GM21529 (cell line): Measurements from ENCODE around the gene MMP2.

Source experiments
- ATAC-seq: cut with Tn5 transposase; IDR thresholded peaks from one replicate; pipeline ENCODE4 v1.9.1; 2021; ENCODE audit not compliant: unreplicated experiment

MMP2 gene

DNA sequence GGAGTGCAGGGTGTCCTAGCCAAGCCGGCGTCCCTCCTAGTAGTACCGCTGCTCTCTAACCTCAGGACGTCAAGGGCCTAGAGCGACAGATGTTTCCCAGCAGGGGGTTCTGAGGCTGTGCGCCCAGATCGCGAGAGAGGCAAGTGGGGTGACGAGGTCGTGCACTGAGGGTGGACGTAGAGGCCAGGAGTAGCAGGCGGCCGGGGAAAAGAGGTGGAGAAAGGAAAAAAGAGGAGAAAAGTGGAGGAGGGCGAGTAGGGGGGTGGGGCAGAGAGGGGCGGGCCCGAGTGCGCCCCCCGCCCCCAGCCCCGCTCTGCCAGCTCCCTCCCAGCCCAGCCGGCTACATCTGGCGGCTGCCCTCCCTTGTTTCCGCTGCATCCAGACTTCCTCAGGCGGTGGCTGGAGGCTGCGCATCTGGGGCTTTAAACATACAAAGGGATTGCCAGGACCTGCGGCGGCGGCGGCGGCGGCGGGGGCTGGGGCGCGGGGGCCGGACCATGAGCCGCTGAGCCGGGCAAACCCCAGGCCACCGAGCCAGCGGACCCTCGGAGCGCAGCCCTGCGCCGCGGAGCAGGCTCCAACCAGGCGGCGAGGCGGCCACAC is at the start of gene MMP2:
Gene MMP2, plus strand, starts transcription at position 372 of the 603 bp plus-strand sequence. CDS start 282 bp downstream, outside the sequence.
- ATAC-seq = no peak

GRCh38 chr16:55433030-55433429 is 46.0 kb upstream of the MMP2 start:
- no peak for ATAC-seq

DNA sequence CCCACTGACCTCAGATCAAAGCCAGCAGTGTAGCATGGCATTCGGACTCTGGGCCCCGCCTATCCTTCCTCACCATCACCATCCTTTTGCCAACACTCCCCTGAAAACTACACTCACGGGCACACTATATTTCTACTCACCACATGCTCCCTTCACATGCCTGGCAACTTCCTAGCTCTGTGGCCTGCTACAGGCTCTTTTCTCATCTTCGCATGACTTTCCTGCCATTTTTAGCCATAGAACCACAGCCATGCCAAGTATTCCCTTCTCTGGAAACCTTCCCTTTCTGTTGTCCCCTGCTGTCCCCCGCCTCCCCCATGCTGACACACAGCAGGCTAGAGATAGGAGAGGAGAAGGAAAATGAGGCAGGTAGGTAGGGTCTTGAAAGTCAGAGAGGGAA is 45.5 kb upstream of the MMP2 start:
- no peak for ATAC-seq

DNA sequence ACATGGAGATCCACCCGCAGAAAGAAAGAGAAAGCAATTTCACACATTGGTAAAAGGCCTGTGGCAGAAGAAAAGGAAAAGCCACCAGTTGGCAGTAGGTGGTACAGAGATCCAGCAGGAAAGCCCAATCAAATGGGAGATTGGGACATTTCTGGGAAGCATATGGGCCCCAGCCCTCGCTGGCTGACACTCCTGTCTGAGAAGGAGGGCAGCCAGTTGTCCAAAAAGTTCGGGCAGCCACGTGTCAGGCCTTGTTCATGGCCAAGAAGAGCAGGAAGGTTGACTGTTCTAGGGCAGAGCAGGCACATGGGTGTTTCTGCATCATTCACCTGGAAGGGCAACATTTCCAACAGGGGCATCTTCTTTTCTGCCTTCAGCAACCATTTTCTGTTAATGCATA is 45.0 kb upstream of the MMP2 start:
- ATAC-seq = no peak

DNA sequence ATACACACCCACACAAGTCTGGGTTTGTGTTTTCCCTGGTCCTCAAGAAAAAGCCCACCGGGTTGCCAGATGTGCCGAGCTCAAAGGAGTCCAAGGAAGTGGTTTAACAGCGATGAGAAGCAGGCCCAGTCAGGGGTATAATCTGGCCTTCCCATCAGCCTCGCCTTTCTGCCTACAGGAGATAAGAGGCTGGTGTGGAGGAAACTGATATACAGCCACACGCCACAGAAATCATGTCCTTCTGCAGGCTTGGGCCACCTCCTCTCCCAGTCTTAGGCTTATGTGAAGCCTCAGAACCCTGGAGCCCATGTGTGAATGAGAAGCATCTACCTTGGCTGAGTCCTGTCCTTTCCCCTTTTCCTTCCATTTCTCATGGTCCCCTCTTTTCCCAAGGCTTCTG is 43.6 kb upstream of the MMP2 start:
- no peak for ATAC-seq

DNA sequence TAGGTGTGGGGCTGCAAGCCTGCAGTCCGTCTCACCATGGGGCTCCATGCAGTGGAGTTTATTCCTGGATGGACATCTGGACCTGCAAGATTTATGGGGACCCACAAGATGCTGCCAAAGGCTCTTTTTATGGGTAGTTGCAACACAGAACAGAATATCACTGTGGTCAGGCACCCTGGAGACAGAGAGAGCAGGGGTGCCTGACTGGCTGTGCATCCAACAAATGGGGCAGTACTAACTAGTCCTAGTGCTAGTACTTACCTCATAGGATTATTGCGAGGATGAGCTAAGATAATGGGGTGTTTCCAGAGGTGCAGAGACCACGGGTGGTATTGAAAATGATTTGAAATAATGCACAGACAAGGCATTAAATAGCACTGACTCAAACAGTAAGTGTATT is 42.4 kb upstream of the MMP2 start:
- ATAC-seq = no peak

DNA sequence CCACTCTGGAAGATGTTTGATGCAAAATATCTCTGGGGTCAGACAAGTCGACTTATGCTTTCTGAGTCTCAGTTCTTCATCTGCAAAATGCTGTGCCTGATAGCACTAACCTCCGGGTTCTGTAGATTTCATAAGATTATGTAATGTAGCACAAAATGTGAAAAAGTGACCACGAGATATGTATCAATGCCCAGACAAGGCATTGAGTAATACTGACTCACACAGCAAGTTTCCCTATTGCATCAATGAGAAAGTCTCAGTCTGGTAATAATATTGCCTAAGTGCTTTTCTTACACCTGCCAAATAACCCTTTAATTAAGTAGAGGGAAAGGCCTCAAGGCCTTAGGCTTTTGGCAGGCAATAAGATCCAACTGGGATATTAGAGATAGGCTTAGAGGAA is 41.4 kb upstream of the MMP2 start:
- ATAC-seq = no peak

GRCh38 chr16:55438281-55438680 is 40.7 kb upstream of the MMP2 start:
- no peak for ATAC-seq

- no peak for ATAC-seq
Measured at GRCh38 chr16:55439101-55439690, 39.8 kb upstream of the MMP2 start.

DNA sequence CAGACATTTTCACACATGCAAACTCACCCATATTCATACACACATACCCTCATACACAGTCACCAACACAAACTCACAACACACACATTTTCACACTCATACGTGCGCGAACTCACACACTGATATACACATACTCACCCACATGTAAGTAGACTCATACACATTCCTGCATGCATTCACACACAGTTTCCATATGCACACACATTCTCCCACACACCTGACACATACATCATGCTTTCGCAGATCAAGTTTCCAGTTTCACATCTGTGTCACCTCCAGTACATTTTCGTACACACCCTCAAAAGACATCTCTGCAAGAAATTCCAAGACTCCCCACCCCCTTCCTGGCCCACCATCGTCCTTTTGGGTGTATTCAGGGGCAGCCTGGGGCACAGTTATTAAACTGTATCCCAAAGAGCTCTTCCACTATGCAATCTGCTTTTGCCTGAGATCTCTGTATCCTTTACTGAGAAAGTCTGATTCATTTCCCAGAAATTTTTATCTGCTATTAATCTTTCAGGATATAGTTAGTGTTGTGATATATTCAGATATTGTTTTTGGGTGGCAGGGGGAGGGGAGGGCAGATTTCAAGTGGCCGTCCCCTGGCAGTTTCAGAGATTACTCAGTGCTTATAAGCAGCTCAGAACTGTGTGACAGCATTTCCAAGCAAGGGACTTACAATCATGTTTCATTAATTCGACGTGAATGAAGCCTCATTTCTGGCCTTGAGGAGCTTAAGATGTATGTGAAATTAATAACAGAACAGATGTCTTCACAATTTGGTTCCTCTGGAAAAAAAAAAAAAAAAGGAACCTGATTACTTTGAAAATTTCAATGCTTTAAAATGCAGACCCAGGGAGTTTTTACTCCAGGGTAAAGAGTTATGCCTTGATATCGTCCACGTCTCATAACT is 35.3 kb upstream of the MMP2 start:
- ATAC-seq = no peak

GRCh38 chr16:55444754-55445485 is 34.1 kb upstream of the MMP2 start:
- ATAC-seq = no peak

DNA sequence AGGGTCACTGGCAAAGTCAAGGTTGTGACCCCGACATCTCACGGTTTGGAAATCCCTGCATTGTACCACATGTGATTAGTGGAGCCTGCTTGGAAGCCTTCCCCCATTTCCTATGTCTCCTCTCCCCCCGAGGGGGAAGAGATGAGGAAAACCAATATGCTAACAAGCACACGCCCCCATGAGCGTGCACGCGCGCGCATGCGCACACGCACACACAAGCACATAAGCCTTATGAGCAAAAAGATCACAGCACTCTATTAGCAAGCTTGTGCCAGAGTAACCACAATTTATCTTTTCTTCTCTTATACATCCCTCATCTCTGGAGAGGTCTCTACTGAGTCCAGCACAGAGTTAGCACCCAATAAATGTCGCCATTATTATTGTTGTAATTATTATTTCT is 31.8 kb upstream of the MMP2 start:
- no peak for ATAC-seq

GRCh38 chr16:55452996-55453395 is 26.0 kb upstream of the MMP2 start:
- no peak for ATAC-seq

GRCh38 chr16:55453909-55454308 is 25.1 kb upstream of the MMP2 start:
- ATAC-seq = no peak

- ATAC-seq = no peak
Measured at GRCh38 chr16:55454861-55455260, 24.1 kb upstream of the MMP2 start.

DNA sequence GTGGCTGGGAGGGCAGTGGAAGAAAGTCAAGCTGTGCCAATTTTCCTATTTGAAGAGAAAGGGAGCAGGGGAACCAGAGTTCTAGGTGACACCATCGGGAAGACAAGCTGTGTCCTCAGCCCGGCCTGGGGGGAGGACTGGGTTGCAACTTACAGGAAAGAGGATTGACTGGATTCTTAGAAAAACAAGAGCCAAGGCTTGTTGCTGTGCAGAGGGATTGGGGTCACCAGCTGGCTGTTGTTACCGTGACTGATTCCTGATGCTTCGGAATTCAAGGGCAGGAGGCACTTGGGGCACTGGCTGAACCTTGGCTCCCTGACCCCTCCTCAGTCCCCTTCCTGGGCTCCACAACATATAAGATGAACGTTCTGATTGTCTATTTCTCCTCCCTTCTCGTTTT is 16.8 kb upstream of the MMP2 start:
- ATAC-seq = no peak

DNA sequence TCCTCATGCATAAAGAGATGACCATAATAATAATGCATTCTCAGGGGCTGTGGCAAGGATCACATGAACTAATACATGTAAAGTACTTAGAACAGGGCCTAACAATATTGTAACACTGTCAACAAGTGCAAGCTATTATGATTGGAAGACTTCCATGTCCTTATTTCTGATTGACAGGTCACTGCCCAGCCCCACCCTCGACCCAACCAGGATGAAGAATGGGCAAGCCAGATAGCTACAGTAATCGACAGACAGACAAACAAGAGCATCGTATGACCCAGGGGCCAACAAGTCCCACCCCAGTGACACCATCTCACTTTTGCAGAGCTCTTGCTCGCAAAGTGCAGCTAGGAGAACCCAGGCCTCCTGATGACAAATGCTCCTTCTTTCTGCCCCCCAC is 14.6 kb upstream of the MMP2 start:
- no peak for ATAC-seq

- ATAC-seq = peak; percentile 97
Measured at GRCh38 chr16:55465077-55465896, 13.7 kb upstream of the MMP2 start.

DNA sequence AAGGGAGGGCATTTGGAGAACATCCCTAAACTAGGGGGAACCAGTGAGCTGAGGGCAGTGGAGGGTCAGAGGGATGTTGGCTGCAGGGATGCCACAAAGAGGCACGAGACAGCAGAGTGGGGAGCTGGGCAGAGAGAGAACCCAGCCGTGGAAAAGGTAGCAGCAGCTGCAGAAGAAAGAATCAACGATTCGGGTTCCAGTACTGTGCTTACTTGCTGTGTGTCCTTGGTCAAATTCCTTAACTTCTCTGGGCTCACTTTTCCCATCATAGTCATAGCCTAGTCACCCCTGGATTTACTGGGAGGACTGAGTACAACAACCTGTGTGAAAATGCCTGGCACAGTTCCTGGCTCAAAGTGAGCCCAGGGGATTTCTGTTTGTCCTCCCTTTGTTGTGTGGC is 12.8 kb upstream of the MMP2 start:
- no peak for ATAC-seq

DNA sequence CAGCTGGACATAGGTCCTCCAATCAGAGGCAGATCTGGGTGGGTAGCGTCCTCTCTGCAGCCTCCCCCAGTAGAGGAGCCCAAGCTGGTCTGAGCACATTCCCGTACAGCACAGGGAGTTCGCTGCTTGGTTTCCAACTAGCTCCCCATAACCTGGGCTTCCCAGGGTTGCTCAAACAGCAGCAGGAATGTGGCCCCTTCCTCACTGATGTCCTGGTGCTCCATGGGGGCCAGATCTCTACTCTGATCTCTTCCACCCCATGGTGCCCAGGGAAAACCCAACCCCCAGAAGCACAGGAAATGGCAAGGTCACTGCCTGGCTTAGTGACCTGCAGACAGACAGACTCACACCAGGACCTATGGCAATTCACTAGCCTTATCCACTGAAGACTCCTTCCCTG is 11.1 kb upstream of the MMP2 start:
- no peak for ATAC-seq
